HG03108 (cell line): ENCODE data around the gene TRMT112.

Source experiments
- ATAC-seq: cut with Tn5 transposase; IDR thresholded peaks from one replicate; pipeline ENCODE4 v1.9.1; 2021; ENCODE audit warnings: moderate library complexity; ENCODE audit not compliant: unreplicated experiment

TRMT112 gene

DNA sequence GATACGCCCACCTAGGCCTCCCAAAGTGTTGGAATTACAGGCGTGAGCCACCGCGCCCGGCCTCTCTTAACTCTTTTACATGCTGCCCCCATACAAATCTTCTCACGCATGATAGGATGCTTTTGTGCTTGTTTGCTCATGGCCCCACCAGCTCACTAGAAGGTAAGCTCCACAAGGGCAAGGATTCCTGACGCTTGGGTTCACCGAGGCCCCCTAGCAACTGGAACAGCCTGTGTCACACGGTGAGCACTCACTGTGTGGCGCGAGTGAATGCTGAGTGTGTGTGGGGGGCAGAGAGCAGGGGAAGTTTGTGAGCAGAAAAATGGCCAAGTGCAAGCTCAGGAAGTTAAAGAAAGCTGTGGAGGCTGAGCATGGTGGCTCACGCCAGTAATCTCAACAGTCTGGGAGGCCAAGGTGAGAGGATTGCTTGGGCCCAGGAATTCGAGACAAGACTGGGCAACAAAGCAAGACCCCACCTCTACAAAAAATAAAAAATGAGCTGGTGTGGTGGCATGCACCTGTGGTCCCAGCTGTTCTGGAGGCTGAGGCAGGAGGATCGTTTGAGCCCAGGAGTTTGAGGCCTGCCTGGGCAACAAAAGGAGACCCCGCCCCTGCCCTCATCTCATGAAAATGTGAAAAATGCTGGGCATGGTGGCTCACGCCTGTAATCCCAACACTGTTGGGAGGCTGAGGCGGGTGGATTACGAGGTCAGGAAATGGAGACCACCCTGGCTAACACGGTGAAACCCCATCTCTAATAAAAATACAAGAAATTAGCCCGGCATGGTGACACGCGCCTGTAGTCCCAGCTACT, 35.2 kb downstream of the TRMT112 start:
- ATAC-seq = no peak

- no peak for ATAC-seq
Measured at GRCh38 chr11:64278576-64279190, 38.7 kb downstream of the TRMT112 start.

GRCh38 chr11:64276653-64277431, 40.5 kb downstream of the TRMT112 start:
- ATAC-seq = no peak

- no peak for ATAC-seq
Measured at GRCh38 chr11:64275841-64276240, 41.5 kb downstream of the TRMT112 start.

GRCh38 chr11:64275031-64275800, 42.1 kb downstream of the TRMT112 start:
- ATAC-seq = no peak

DNA sequence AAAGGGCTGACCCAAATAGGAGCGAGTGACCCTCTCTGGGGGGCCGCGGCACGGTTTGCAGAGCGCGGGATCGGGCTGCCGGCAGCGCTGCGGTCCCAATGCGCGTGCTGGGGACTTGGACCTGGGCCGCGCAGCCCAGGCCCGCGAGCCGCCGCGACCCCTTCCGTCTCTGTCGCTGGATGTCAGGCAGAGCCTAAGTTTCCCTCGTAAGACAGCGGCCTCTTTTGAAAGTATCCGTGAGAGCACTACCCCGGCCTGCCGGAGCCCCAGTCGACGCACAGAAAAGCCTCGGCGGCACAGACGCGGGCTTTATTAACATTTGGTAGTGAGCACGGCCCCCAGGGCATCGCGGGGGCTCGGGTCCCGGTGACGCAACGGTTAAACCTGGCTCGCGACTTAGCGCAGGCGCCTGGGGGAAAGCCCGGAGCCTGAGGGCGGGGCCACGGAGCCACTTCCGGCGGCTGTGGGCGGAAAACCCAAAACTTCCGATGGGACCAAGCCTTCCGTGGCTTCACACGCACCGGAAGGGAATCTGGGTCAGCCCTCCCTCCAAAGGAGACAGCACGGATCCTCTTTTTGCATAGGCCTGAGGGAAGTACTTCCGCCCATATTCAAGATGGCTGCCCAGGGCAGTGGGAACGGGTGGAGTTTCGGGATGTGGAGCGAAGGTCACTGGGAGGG, 47.7 kb downstream of the TRMT112 start:
- peak; percentile 61 for ATAC-seq

GRCh38 chr11:64268893-64269539, 48.3 kb downstream of the TRMT112 start:
- peak; percentile 10 for ATAC-seq

GRCh38 chr11:64268025-64268892, 49.1 kb downstream of the TRMT112 start:
- ATAC-seq = no peak

GRCh38 chr11:64267207-64267945, 50.0 kb downstream of the TRMT112 start:
- no peak for ATAC-seq
